Stomach (tissue), 9 donors: ENCODE measurements around the gene GALNT13. TPM values are rescaled to one million over a fixed set of nuclear protein-coding genes. Genes with fewer than 3 reads are reported as not detected.

Experiments used
- DNase-seq, 2 donors: peaks; one replicate each; pipeline versions ENCODE4 v3.0.0 to v3.0.0-alpha.2; 2013 to 2019
- H3K27ac ChIP-seq, 5 donors: fragments of 200-600 bp in 4 of 5; sonication (generic) in 4 of 5; one replicate each; pipeline ENCODE4 v1.5.1; 2013 to 2019; ENCODE audit warnings: mild to moderate bottlenecking in 1 of 5, moderate library complexity in 1 of 5
- H3K27me3 ChIP-seq, 3 donors: fragments of 200-600 bp; sonication (generic); one replicate each; pipeline ENCODE4 v1.5.1; 2017 to 2019; ENCODE audit warnings: mixed run types in 1 of 3
- H3K36me3 ChIP-seq, 4 donors: fragments of 200-600 bp; sonication (generic); 1 replicate in 3 of 4; 2 replicates in 1 of 4; pipeline ENCODE4 v1.5.1; 2016 to 2019
- H3K4me1 ChIP-seq, 4 donors: fragments of 200-600 bp; sonication (generic); one replicate each; pipeline ENCODE4 v1.5.1; 2016 to 2019
- H3K4me3 ChIP-seq, 4 donors: fragments of 200-600 bp; sonication (generic) in 3 of 4; one replicate each; pipeline ENCODE4 v1.5.1; 2016 to 2019; ENCODE audit warnings: mild to moderate bottlenecking in 1 of 4
- H3K9me3 ChIP-seq, 4 donors: fragments of 200-600 bp; sonication (generic); one replicate each; pipeline ENCODE4 v1.5.1; 2016 to 2019
- CTCF ChIP-seq, 7 experiments: fragments of 450-650 bp in 4 of 7; fragments of 200-600 bp in 3 of 7; sonication (generic) in 3 of 7; IDR thresholded peaks; one replicate each; pipeline ENCODE4 v1.5.1; 2016 to 2019; ENCODE audit warnings: antibody characterized with exemption in 7 of 7, control low read depth in 2 of 7, mild to moderate bottlenecking in 1 of 7
- EP300 ChIP-seq: sonication (generic); formaldehyde crosslinking; IDR thresholded peaks from one replicate; pipeline ENCODE4 v1.6.1; 2017; ENCODE audit warnings: antibody characterized with exemption
- POLR2A ChIP-seq, 4 donors: fragments of 450-650 bp; IDR thresholded peaks; one replicate each; pipeline ENCODE4 v1.6.1; 2016; ENCODE audit warnings: antibody characterized with exemption in 4 of 4, control low read depth in 2 of 4, mild to moderate bottlenecking in 1 of 4, moderate library complexity in 1 of 4
- POLR2AphosphoS5 ChIP-seq, 3 donors: sonication (generic); formaldehyde crosslinking; IDR thresholded peaks; one replicate each; pipeline ENCODE4 v1.6.1; 2016; ENCODE audit warnings: antibody characterized with exemption in 3 of 3
- whole genome bisulfite sequencing, 5 donors: extraction: QIAGEN DNeasy Blood & Tissue Kit in 3 of 5; methylation state at CpG; one replicate each; pipeline versions ENCODE4 v1.1.5 to v1.1.7; 2013 to 2018; 5-methylcytosine and 5-hydroxymethylcytosine counted together
- intact Hi-C: fragments of 100-400 bp; cut with DNase I; formaldehyde crosslinking; loops from one replicate; pipeline ENCODE4 v1.15.1; 2023; ENCODE audit warnings: low total_unique reads
- polyA plus RNA-seq, 3 donors: library from polyadenylated mRNA; stranded (reverse); fragments of 200-250 nt; gene quantifications; one replicate each; pipeline ENCODE4 v1.2.3, GENCODE V29; 2013
- total RNA-seq, 5 donors: library from RNA; depleted of rRNA; stranded (reverse); fragments of >200 nt; gene quantifications; one replicate each; pipeline versions ENCODE4 v1.1.0 to v1.2.3, GENCODE V29; 2014 to 2016
- donor health status: healthy with polysubstance abuse.
- donor health status: Bipolar disorder and iron deficiency.
- donor health status: healthy.

Gene GALNT13
- total and polyA plus RNA-seq, 8 donors: 0.15 to 6.2 (median 0.72) TPM; not detected in 3

GRCh38 chr2:154306266-154306970 is 434.7 kb downstream of the GALNT13 start:
- peak in 1 of 2 donors; percentile 14 for DNase-seq
- WGBS, 5 donors: 73 to 83% (median 75%) methylated on average over 3 of the region's 3 CpGs
- H3K36me3 ChIP-seq: no peaks in the 10 kb centered on the region
- TF ChIP-seq CTCF (IDR thresholded peaks at IDR 0.05) (no peak), EP300 (no peak), POLR2AphosphoS5 (IDR thresholded peaks at IDR 0.05) (no peak), POLR2A (IDR thresholded peaks at IDR 0.05) (no peak)
- H3K9me3 ChIP-seq: no peaks in the 10 kb centered on the region
- no peaks in the 10 kb centered on the region for H3K27me3 ChIP-seq
- no peak overlapping the region for H3K27ac ChIP-seq
- H3K4me1 ChIP-seq: no peaks in the 10 kb centered on the region
- H3K4me3 ChIP-seq: no peak overlapping the region
- intact Hi-C loops: no loop called here

- 73 to 87% (median 76%) methylated on average over 1 of the region's 1 CpG for WGBS, 5 donors
- no peaks in the 10 kb centered on the region for H3K36me3 ChIP-seq
- DNase-seq: no peak
- TF ChIP-seq EP300 (no peak), CTCF (IDR thresholded peaks at IDR 0.05) (no peak), POLR2A (IDR thresholded peaks at IDR 0.05) (no peak), POLR2AphosphoS5 (IDR thresholded peaks at IDR 0.05) (no peak)
- H3K9me3 ChIP-seq: no peaks in the 10 kb centered on the region
- H3K27ac ChIP-seq: no peak overlapping the region
- no peak overlapping the region for H3K4me3 ChIP-seq
- H3K27me3 ChIP-seq: no peaks in the 10 kb centered on the region
- intact Hi-C loops: no loop called here
- H3K4me1 ChIP-seq: no peaks in the 10 kb centered on the region
Measured at GRCh38 chr2:154307007-154307406, 435.3 kb downstream of the GALNT13 start.

- Histone ChIP-seq H3K27ac (no peak overlapping the region), H3K4me1 (no peaks in the 10 kb centered on the region), H3K4me3 (no peak overlapping the region), H3K27me3 (no peaks in the 10 kb centered on the region), H3K36me3 (no peaks in the 10 kb centered on the region), H3K9me3 (no peaks in the 10 kb centered on the region)
- peak in 1 of 2 donors; percentile 3 for DNase-seq
- intact Hi-C loops: no loop called here
- WGBS, 5 donors: 81 to 93% (median 88%) methylated on average over 2 of the region's 2 CpGs
- TF ChIP-seq EP300: no peak
- no peak for TF ChIP-seq POLR2A (IDR thresholded peaks at IDR 0.05)
- TF ChIP-seq POLR2AphosphoS5 (IDR thresholded peaks at IDR 0.05): no peak
- TF ChIP-seq CTCF (IDR thresholded peaks at IDR 0.05): no peak
Measured at GRCh38 chr2:154324601-154325000, 452.9 kb downstream of the GALNT13 start.

GRCh38 chr2:154329510-154329909 is 457.8 kb downstream of the GALNT13 start:
- H3K9me3 ChIP-seq: no peaks in the 10 kb centered on the region
- H3K36me3 ChIP-seq: no peaks in the 10 kb centered on the region
- TF ChIP-seq POLR2AphosphoS5 (IDR thresholded peaks at IDR 0.05) (no peak), POLR2A (IDR thresholded peaks at IDR 0.05) (no peak), CTCF (IDR thresholded peaks at IDR 0.05) (no peak), EP300 (no peak)
- no peak overlapping the region for H3K27ac ChIP-seq
- no peak for DNase-seq
- no peak overlapping the region for H3K4me3 ChIP-seq
- intact Hi-C loops: no loop called here
- no peaks in the 10 kb centered on the region for H3K27me3 ChIP-seq
- H3K4me1 ChIP-seq: no peaks in the 10 kb centered on the region
- 85 to 100% (median 91%) methylated on average over 1 of the region's 1 CpG for WGBS, 5 donors
